HEK293 (cell line): ENCODE results near the gene AP3B2.

Experiments used
- FEZF1 ChIP-seq: fragments of 450-650 bp; formaldehyde crosslinking; IDR thresholded peaks from 2 replicates; pipeline ENCODE4 v1.5.1; 2016; ENCODE audit warnings: missing biosample characterization, missing genetic modification characterization
- GLI2 ChIP-seq: fragments of 450-650 bp; formaldehyde crosslinking; IDR thresholded peaks from 2 replicates; pipeline ENCODE4; 2017; ENCODE audit warnings: missing biosample characterization, missing genetic modification characterization, low read depth, borderline replicate concordance
- GLIS2 ChIP-seq: fragments of 450-650 bp; formaldehyde crosslinking; IDR thresholded peaks from 2 replicates; pipeline ENCODE4 v1.5.1; 2016; ENCODE audit warnings: missing biosample characterization, missing genetic modification characterization
- IKZF3 ChIP-seq: fragments of 450-650 bp; IDR thresholded peaks from 2 replicates; pipeline ENCODE4 v1.5.0; 2018; ENCODE audit warnings: missing biosample characterization, mild to moderate bottlenecking, missing genetic modification characterization, moderate library complexity
- KLF1 ChIP-seq: fragments of 450-650 bp; formaldehyde crosslinking; IDR thresholded peaks from 2 replicates; pipeline ENCODE4 v1.5.1; 2016; ENCODE audit warnings: missing biosample characterization, missing genetic modification characterization
- KLF9 ChIP-seq: fragments of 450-650 bp; formaldehyde crosslinking; IDR thresholded peaks from 2 replicates; pipeline ENCODE4 v1.5.1; 2016; ENCODE audit warnings: missing biosample characterization, missing genetic modification characterization, low read depth
- SCRT1 ChIP-seq: fragments of 450-650 bp; formaldehyde crosslinking; IDR thresholded peaks from 2 replicates; pipeline ENCODE4 v1.5.1; 2016; ENCODE audit warnings: missing biosample characterization, missing genetic modification characterization, borderline replicate concordance
- WT1 ChIP-seq: fragments of 450-650 bp; formaldehyde crosslinking; IDR thresholded peaks from 2 replicates; pipeline ENCODE4 v1.5.1; 2016; ENCODE audit warnings: missing biosample characterization, missing genetic modification characterization
- ZBTB49 ChIP-seq: fragments of 450-650 bp; formaldehyde crosslinking; IDR thresholded peaks from 2 replicates; pipeline ENCODE4 v1.5.1; 2016; ENCODE audit warnings: missing biosample characterization, missing genetic modification characterization, low read depth
- ZFP37 ChIP-seq: fragments of 450-650 bp; formaldehyde crosslinking; IDR thresholded peaks from 2 replicates; pipeline ENCODE4 v1.5.1; 2016; ENCODE audit warnings: missing biosample characterization, missing genetic modification characterization
- ZNF202 ChIP-seq: fragments of 450-650 bp; formaldehyde crosslinking; IDR thresholded peaks from 2 replicates; pipeline ENCODE4 v1.5.1; 2016; ENCODE audit warnings: missing biosample characterization, missing genetic modification characterization, borderline replicate concordance
- ZNF239 ChIP-seq: fragments of 450-650 bp; formaldehyde crosslinking; IDR thresholded peaks from 2 replicates; pipeline ENCODE4 v1.5.1; 2016; ENCODE audit warnings: missing biosample characterization, missing genetic modification characterization
- ZNF354C ChIP-seq: fragments of 450-650 bp; formaldehyde crosslinking; IDR thresholded peaks from 2 replicates; pipeline ENCODE4 v1.5.1; 2016; ENCODE audit warnings: missing biosample characterization, missing genetic modification characterization, low read depth, borderline replicate concordance
- ZNF423 ChIP-seq: fragments of 450-650 bp; formaldehyde crosslinking; IDR thresholded peaks from 2 replicates; pipeline ENCODE4 v1.5.1; 2016; ENCODE audit warnings: missing biosample characterization, missing genetic modification characterization
- ZNF473 ChIP-seq: fragments of 450-650 bp; formaldehyde crosslinking; IDR thresholded peaks from 2 replicates; pipeline ENCODE4 v1.5.1; 2017; ENCODE audit warnings: missing biosample characterization, missing genetic modification characterization
- ZNF514 ChIP-seq: fragments of 450-650 bp; formaldehyde crosslinking; IDR thresholded peaks from 2 replicates; pipeline ENCODE4 v1.5.1; 2016; ENCODE audit warnings: missing biosample characterization, missing genetic modification characterization
- ZNF529 ChIP-seq: fragments of 450-650 bp; formaldehyde crosslinking; IDR thresholded peaks from 2 replicates; pipeline ENCODE4 v1.5.1; 2017; ENCODE audit warnings: missing genetic modification characterization, missing biosample characterization; ENCODE audit not compliant: insufficient replicate concordance
- ZNF555 ChIP-seq: fragments of 450-650 bp; formaldehyde crosslinking; conservative IDR thresholded peaks from 2 replicates; pipeline ENCODE4 v1.5.1; 2017; ENCODE audit warnings: missing biosample characterization, mild to moderate bottlenecking, missing genetic modification characterization, inconsistent platforms
- ZNF600 ChIP-seq: fragments of 450-650 bp; formaldehyde crosslinking; IDR thresholded peaks from 2 replicates; pipeline ENCODE4 v1.5.1; 2016; ENCODE audit warnings: missing biosample characterization, missing genetic modification characterization
- ZNF658 ChIP-seq: fragments of 450-650 bp; formaldehyde crosslinking; IDR thresholded peaks from 2 replicates; pipeline ENCODE4; 2016; ENCODE audit warnings: missing biosample characterization, missing genetic modification characterization
- ZNF677 ChIP-seq: fragments of 450-650 bp; IDR thresholded peaks from 2 replicates; pipeline ENCODE4 v1.5.0; 2018; ENCODE audit warnings: missing biosample characterization, mild to moderate bottlenecking, missing genetic modification characterization, moderate library complexity
- ZNF792 ChIP-seq: fragments of 450-650 bp; formaldehyde crosslinking; IDR thresholded peaks from 2 replicates; pipeline ENCODE4 v1.5.1; 2016; ENCODE audit warnings: missing biosample characterization, missing genetic modification characterization
- ZNF830 ChIP-seq: fragments of 450-650 bp; IDR thresholded peaks from 2 replicates; pipeline ENCODE4 v1.5.0; 2018; ENCODE audit warnings: missing biosample characterization, missing genetic modification characterization, low read depth, mild to moderate bottlenecking, moderate library complexity
- ZSCAN23 ChIP-seq: fragments of 450-650 bp; formaldehyde crosslinking; IDR thresholded peaks from 2 replicates; pipeline ENCODE4 v1.5.1; 2016; ENCODE audit warnings: missing biosample characterization, missing genetic modification characterization
- TF ChIP-seq, protein P1 (sequence below): fragments of 450-650 bp; formaldehyde crosslinking; IDR thresholded peaks from 2 replicates; pipeline ENCODE4 v1.5.1; 2016; ENCODE audit warnings: missing biosample characterization, missing genetic modification characterization
- TF ChIP-seq, protein P2 (sequence below): fragments of 450-650 bp; formaldehyde crosslinking; IDR thresholded peaks from 2 replicates; pipeline ENCODE4 v1.5.1; 2017; ENCODE audit warnings: missing biosample characterization, missing genetic modification characterization
- TF ChIP-seq, protein P3 (sequence below): fragments of 450-650 bp; formaldehyde crosslinking; IDR thresholded peaks from 2 replicates; pipeline ENCODE4 v1.5.1; 2017; ENCODE audit warnings: missing biosample characterization, missing genetic modification characterization
- TF ChIP-seq, protein P4 (sequence below): fragments of 450-650 bp; formaldehyde crosslinking; IDR thresholded peaks from 2 replicates; pipeline ENCODE4 v1.5.1; 2016; ENCODE audit warnings: missing biosample characterization, missing genetic modification characterization

The AP3B2 gene

GRCh38 chr15:82647045-82647834, 62.4 kb downstream of the AP3B2 start, which contains the start of gene CPEB1 (continued):
- TF ChIP-seq, protein P1, sequence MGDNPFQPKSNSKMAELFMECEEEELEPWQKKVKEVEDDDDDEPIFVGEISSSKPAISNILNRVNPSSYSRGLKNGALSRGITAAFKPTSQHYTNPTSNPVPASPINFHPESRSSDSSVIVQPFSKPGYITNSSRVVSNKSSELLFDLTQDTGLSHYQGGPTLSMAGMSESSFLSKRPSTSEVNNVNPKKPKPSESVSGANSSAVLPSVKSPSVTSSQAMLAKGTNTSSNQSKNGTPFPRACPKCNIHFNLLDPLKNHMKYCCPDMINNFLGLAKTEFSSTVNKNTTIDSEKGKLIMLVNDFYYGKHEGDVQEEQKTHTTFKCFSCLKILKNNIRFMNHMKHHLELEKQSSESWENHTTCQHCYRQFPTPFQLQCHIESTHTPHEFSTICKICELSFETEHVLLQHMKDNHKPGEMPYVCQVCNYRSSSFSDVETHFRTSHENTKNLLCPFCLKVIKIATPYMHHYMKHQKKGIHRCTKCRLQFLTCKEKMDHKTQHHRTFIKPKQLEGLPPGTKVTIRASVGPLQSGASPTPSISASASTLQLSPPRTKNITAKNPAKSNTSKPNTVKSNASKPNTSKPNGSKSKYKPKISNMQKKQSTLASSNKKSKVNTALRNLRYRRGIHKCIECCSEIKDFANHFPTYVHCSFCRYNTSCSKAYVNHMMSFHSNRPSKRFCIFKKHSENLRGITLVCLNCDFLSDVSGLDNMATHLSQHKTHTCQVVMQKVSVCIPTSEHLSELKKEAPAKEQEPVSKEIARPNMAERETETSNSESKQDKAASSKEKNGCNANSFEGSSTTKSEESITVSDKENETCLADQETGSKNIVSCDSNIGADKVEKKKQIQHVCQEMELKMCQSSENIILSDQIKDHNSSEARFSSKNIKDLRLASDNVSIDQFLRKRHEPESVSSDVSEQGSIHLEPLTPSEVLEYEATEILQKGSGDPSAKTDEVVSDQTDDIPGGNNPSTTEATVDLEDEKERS (tag by site-specific recombination) = no peak
- TF ChIP-seq ZNF239 (tag by site-specific recombination) (no peak), ZNF354C (tag by site-specific recombination) (no peak), GLIS2 (peak; percentile 93), ZNF658 (no peak), IKZF3 (no peak), KLF1 (peak; percentile 81), ZSCAN23 (tag by site-specific recombination) (no peak), ZFP37 (tag by site-specific recombination) (no peak), ZNF529 (tag by site-specific recombination) (no peak), SCRT1 (tag by site-specific recombination) (no peak), ZNF423 (tag by site-specific recombination) (no peak), ZNF555 (tag by site-specific recombination) (no peak), FEZF1 (tag by site-specific recombination) (no peak), ZNF600 (tag by site-specific recombination) (no peak), ZNF792 (no peak), ZNF202 (peak; percentile 84), ZBTB49 (tag by site-specific recombination) (no peak), ZNF677 (tag by site-specific recombination) (peak; percentile 23; the same call in 1 of the 2 replicates), ZNF830 (tag by site-specific recombination) (no peak), ZNF514 (tag by site-specific recombination) (no peak), GLI2 (tag by site-specific recombination) (no peak), KLF9 (tag by site-specific recombination) (peak; percentile 65), WT1 (tag by site-specific recombination) (peak; percentile 21; the same call in 1 of the 2 replicates), ZNF473 (tag by site-specific recombination) (no peak)
- TF ChIP-seq, protein P2, sequence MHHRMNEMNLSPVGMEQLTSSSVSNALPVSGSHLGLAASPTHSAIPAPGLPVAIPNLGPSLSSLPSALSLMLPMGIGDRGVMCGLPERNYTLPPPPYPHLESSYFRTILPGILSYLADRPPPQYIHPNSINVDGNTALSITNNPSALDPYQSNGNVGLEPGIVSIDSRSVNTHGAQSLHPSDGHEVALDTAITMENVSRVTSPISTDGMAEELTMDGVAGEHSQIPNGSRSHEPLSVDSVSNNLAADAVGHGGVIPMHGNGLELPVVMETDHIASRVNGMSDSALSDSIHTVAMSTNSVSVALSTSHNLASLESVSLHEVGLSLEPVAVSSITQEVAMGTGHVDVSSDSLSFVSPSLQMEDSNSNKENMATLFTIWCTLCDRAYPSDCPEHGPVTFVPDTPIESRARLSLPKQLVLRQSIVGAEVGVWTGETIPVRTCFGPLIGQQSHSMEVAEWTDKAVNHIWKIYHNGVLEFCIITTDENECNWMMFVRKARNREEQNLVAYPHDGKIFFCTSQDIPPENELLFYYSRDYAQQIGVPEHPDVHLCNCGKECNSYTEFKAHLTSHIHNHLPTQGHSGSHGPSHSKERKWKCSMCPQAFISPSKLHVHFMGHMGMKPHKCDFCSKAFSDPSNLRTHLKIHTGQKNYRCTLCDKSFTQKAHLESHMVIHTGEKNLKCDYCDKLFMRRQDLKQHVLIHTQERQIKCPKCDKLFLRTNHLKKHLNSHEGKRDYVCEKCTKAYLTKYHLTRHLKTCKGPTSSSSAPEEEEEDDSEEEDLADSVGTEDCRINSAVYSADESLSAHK = no peak
- TF ChIP-seq, protein P3, sequence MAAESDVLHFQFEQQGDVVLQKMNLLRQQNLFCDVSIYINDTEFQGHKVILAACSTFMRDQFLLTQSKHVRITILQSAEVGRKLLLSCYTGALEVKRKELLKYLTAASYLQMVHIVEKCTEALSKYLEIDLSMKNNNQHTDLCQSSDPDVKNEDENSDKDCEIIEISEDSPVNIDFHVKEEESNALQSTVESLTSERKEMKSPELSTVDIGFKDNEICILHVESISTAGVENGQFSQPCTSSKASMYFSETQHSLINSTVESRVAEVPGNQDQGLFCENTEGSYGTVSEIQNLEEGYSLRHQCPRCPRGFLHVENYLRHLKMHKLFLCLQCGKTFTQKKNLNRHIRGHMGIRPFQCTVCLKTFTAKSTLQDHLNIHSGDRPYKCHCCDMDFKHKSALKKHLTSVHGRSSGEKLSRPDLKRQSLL = no peak
- TF ChIP-seq, protein P4, sequence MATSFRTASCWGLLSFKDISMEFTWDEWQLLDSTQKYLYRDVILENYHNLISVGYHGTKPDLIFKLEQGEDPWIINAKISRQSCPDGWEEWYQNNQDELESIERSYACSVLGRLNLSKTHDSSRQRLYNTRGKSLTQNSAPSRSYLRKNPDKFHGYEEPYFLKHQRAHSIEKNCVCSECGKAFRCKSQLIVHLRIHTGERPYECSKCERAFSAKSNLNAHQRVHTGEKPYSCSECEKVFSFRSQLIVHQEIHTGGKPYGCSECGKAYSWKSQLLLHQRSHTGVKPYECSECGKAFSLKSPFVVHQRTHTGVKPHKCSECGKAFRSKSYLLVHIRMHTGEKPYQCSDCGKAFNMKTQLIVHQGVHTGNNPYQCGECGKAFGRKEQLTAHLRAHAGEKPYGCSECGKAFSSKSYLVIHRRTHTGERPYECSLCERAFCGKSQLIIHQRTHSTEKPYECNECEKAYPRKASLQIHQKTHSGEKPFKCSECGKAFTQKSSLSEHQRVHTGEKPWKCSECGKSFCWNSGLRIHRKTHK (tag by site-specific recombination) = no peak
